PFSK-1 (cell line): ENCODE results near the gene TNN.

ENCODE experiments used
- FOXP2 ChIP-seq: optimal IDR thresholded peaks from 2 replicates; pipeline ENCODE3; 2011; ENCODE audit warnings: borderline replicate concordance, control low read depth, inconsistent platforms; ENCODE audit not compliant: insufficient read depth; ENCODE audit errors: extremely low read length, extremely low read depth
- POLR2AphosphoS5 ChIP-seq: IDR thresholded peaks from 2 replicates; pipeline ENCODE4 v1.6.1; 2012; ENCODE audit warnings: low read depth, mild to moderate bottlenecking, control low read depth, low read length, moderate library complexity
- SIN3A ChIP-seq: IDR thresholded peaks from 2 replicates; pipeline ENCODE4 v1.6.1; 2012; ENCODE audit warnings: mild to moderate bottlenecking, low read length, moderate library complexity, borderline replicate concordance; ENCODE audit not compliant: insufficient read depth
- TAF1 ChIP-seq: IDR thresholded peaks from 2 replicates; pipeline ENCODE4 v1.6.1; 2012; ENCODE audit warnings: low read length, control low read depth, borderline replicate concordance; ENCODE audit not compliant: insufficient read depth
- TF ChIP-seq, protein P1 (sequence below), 2 experiments: IDR thresholded peaks; 2 replicates each; pipeline versions ENCODE4 v1.6.1 to v1.8.0; 2011 to 2012; ENCODE audit warnings: low read depth in 2 of 2, low read length in 2 of 2, control low read depth in 1 of 2, inconsistent platforms in 1 of 2, mild to moderate bottlenecking in 1 of 2, moderate library complexity in 1 of 2; ENCODE audit not compliant: insufficient read depth in 1 of 2

The TNN gene

GRCh38 chr1:175071276-175071943 lies 3.8 kb downstream of the TNN start:
- TF ChIP-seq SIN3A, result no peak
- no peak for TF ChIP-seq POLR2AphosphoS5
- TF ChIP-seq, protein P1, sequence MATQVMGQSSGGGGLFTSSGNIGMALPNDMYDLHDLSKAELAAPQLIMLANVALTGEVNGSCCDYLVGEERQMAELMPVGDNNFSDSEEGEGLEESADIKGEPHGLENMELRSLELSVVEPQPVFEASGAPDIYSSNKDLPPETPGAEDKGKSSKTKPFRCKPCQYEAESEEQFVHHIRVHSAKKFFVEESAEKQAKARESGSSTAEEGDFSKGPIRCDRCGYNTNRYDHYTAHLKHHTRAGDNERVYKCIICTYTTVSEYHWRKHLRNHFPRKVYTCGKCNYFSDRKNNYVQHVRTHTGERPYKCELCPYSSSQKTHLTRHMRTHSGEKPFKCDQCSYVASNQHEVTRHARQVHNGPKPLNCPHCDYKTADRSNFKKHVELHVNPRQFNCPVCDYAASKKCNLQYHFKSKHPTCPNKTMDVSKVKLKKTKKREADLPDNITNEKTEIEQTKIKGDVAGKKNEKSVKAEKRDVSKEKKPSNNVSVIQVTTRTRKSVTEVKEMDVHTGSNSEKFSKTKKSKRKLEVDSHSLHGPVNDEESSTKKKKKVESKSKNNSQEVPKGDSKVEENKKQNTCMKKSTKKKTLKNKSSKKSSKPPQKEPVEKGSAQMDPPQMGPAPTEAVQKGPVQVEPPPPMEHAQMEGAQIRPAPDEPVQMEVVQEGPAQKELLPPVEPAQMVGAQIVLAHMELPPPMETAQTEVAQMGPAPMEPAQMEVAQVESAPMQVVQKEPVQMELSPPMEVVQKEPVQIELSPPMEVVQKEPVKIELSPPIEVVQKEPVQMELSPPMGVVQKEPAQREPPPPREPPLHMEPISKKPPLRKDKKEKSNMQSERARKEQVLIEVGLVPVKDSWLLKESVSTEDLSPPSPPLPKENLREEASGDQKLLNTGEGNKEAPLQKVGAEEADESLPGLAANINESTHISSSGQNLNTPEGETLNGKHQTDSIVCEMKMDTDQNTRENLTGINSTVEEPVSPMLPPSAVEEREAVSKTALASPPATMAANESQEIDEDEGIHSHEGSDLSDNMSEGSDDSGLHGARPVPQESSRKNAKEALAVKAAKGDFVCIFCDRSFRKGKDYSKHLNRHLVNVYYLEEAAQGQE (IDR thresholded peaks at IDR 0.05; ENCODE audit: insufficient read depth in 1 of 2, low read depth in 2 of 2, low read length in 2 of 2), result no peak
- no peak for TF ChIP-seq TAF1
- TF ChIP-seq FOXP2, result no peak

DNA sequence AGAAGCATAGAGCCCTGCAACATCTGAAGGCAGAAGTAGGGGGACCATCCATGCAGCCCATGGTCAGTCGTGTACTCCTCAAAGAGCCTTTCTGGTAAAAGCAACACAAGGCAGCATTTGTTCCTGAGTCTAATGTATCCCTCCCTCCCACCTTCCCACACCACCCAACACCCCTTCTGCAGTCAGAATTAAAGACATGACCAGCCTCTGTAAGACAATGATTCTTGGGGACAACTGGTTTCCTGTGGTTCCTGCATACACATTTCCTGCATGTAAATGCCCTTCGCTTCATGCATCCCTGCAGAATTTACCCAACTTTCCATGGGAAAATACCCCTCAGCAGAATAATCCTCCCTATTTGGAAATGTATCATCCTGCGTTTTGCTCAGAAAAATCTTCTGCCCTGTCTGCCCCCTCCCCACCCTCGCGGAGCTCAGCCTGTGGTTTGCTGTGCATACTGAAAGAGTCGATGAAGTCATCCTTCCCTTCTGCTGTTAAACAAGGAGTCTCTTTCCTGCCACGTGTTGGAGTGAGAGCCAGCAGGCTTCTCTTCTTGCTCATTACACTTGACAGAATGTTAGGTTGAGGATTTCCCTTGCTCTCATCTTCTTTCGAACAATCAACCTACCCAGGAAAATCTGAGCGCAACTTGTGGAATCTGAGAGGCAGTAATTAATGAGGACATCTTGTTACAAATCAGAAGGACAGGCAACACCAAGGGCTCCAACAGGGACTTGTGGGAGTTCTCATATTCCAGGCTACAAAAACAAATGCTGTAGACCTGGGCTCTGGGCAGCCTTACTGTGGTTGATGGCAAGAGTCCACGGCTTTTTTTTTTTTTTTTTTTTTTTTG lies 4.7 kb downstream of the TNN start:
- TF ChIP-seq SIN3A (peak; percentile 96; the same call in 1 of the 2 replicates), TAF1 (peak; percentile 39; the same call in 1 of the 2 replicates), POLR2AphosphoS5 (no peak)
- TF ChIP-seq, protein P1 (IDR thresholded peaks at IDR 0.05; ENCODE audit: insufficient read depth in 1 of 2, low read depth in 2 of 2, low read length in 2 of 2), result no peak

- TF ChIP-seq POLR2AphosphoS5 (no peak), FOXP2 (no peak), SIN3A (no peak), TAF1 (no peak)
- TF ChIP-seq, protein P1 (IDR thresholded peaks at IDR 0.05; ENCODE audit: insufficient read depth in 1 of 2, low read depth in 2 of 2, low read length in 2 of 2), result no peak
These were observed 5.4 kb downstream of the TNN start for GRCh38 chr1:175073061-175073460.

DNA sequence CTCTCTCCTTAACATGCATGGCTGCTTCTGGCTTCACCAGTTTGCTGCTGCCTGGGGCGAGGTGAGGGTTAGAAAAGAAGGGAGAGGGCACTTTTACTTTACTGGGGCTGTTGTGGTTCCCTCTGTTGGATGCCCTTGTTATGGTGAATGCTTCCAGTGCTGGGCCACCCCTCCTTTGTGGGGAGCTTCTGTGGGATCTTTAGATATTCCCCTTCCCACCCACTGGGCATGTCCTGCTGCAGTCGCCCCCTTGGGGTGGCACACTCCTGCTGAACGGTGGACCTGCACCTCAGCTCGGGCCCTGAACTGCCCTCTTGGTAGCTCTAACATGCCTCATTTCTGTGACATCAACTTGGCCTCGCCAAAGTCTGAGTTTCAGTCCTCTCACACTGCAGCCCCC lies 6.0 kb downstream of the TNN start:
- TF ChIP-seq SIN3A, result no peak
- no peak for TF ChIP-seq TAF1
- TF ChIP-seq POLR2AphosphoS5, result no peak
- TF ChIP-seq FOXP2, result no peak
- TF ChIP-seq, protein P1 (IDR thresholded peaks at IDR 0.05; ENCODE audit: insufficient read depth in 1 of 2, low read depth in 2 of 2, low read length in 2 of 2), result no peak
